ENCODE measurements around the gene PPY. TPM values are rescaled to one million over a fixed set of nuclear protein-coding genes. Genes with fewer than 3 reads are reported as not detected.

The PPY gene
- total RNA-seq, 1 experiment from 2014 or later = not detected

DNA sequence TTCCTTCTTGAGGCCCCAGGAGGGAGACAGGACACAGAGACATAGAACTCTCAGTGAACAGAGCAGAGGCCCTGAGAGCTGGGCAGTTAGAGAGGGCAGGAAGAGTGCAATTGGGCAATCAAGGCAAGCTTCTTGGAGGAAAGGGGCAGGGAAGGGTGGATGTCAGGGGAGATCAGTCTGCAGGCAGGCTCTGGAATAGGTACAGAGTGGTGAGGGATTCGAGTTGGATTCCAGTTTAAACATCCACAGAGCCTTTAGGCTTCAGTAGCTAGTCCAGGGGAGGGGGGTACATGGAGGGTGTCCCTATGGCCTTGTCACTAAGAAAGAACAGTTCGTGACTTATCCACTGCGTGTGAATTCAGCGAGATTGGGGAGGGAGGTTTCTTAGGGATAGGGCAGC, 9.5 kb upstream of the PPY start:
- Histone ChIP-seq H3K4me3 (ENCODE audit: low read depth in 2 of 2, low read length in 2 of 2) (no peak overlapping the region), H3K36me3 (ENCODE audit: control insufficient read depth, insufficient read depth, low read length) (no peaks in the 10 kb centered on the region), H3K27ac (ENCODE audit: low read length) (no peak overlapping the region), H3K9me3 (ENCODE audit: control insufficient read depth, insufficient read depth, low read depth, low read length) (no peaks in the 10 kb centered on the region), H3K4me1 (ENCODE audit: control insufficient read depth, insufficient read depth, low read length) (no peaks in the 10 kb centered on the region), H3K27me3 (ENCODE audit: control insufficient read depth, insufficient read depth, low read length) (no peaks in the 10 kb centered on the region)
- ATAC-seq = no peak
- TF ChIP-seq, protein P1, sequence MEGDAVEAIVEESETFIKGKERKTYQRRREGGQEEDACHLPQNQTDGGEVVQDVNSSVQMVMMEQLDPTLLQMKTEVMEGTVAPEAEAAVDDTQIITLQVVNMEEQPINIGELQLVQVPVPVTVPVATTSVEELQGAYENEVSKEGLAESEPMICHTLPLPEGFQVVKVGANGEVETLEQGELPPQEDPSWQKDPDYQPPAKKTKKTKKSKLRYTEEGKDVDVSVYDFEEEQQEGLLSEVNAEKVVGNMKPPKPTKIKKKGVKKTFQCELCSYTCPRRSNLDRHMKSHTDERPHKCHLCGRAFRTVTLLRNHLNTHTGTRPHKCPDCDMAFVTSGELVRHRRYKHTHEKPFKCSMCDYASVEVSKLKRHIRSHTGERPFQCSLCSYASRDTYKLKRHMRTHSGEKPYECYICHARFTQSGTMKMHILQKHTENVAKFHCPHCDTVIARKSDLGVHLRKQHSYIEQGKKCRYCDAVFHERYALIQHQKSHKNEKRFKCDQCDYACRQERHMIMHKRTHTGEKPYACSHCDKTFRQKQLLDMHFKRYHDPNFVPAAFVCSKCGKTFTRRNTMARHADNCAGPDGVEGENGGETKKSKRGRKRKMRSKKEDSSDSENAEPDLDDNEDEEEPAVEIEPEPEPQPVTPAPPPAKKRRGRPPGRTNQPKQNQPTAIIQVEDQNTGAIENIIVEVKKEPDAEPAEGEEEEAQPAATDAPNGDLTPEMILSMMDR (IDR thresholded peaks at IDR 0.05) = no peak
- TF ChIP-seq SIN3A (IDR thresholded peaks at IDR 0.05; ENCODE audit: borderline replicate concordance, insufficient read depth, low read depth, low read length) (no peak), POLR2AphosphoS5 (IDR thresholded peaks at IDR 0.05; ENCODE audit: low read depth, low read length) (no peak), TCF7L2 (IDR thresholded peaks at IDR 0.05; ENCODE audit: low read depth, low read length) (no peak)
- TF ChIP-seq, protein P2, sequence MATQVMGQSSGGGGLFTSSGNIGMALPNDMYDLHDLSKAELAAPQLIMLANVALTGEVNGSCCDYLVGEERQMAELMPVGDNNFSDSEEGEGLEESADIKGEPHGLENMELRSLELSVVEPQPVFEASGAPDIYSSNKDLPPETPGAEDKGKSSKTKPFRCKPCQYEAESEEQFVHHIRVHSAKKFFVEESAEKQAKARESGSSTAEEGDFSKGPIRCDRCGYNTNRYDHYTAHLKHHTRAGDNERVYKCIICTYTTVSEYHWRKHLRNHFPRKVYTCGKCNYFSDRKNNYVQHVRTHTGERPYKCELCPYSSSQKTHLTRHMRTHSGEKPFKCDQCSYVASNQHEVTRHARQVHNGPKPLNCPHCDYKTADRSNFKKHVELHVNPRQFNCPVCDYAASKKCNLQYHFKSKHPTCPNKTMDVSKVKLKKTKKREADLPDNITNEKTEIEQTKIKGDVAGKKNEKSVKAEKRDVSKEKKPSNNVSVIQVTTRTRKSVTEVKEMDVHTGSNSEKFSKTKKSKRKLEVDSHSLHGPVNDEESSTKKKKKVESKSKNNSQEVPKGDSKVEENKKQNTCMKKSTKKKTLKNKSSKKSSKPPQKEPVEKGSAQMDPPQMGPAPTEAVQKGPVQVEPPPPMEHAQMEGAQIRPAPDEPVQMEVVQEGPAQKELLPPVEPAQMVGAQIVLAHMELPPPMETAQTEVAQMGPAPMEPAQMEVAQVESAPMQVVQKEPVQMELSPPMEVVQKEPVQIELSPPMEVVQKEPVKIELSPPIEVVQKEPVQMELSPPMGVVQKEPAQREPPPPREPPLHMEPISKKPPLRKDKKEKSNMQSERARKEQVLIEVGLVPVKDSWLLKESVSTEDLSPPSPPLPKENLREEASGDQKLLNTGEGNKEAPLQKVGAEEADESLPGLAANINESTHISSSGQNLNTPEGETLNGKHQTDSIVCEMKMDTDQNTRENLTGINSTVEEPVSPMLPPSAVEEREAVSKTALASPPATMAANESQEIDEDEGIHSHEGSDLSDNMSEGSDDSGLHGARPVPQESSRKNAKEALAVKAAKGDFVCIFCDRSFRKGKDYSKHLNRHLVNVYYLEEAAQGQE (IDR thresholded peaks at IDR 0.05; ENCODE audit: insufficient read depth in 1 of 2, low read depth in 2 of 2, low read length in 1 of 2) = no peak
- in situ Hi-C loops (cut with HindIII; ENCODE audit: low pct_unique_long_range_greater_than_20kb, low sequenced_read_pairs) (no loop called here), intact Hi-C loops (cut with micrococcal nuclease; ENCODE audit: unreplicated experiment) (no loop called here)
- BruUV-seq (replicated peaks) = no TSS peak
- no peak for DNase-seq (ENCODE audit: low read depth, low spot score)
- POLR2A ChIA-PET = no interaction called here
- CTCF ChIA-PET = no interaction called here

DNA sequence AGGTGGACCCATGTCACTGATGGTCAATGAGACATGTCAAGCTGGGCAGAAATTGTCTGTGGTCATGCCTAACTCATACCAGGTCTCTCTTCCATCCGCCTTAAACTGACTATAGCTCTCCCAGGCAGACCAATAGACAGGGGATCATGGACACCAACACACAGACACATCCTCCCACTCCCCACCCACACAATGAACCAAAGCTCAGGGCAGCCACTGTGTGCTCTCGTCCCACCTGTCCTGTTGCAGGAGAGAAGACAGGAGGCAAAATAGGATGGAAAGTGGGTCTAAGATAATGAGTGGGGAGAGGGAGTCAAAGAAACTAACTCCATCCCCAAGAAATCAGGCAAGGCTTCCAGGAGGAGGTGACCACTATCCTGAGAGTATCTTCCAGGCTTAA, 8.3 kb upstream of the PPY start:
- ChIA-PET POLR2A (interaction anchor here (0.6 kb wide), 1 partner anchor 29 kb away, joined by 3 read pairs; no protein-coding TSS in a partner anchor), CTCF (no interaction called here)
- no peak for ATAC-seq
- no TSS peak for BruUV-seq (replicated peaks)
- H3K27me3 ChIP-seq (ENCODE audit: control insufficient read depth, insufficient read depth, low read length) = no peaks in the 10 kb centered on the region
- no peaks in the 10 kb centered on the region for H3K36me3 ChIP-seq (ENCODE audit: control insufficient read depth, insufficient read depth, low read length)
- no peaks in the 10 kb centered on the region for H3K9me3 ChIP-seq (ENCODE audit: control insufficient read depth, insufficient read depth, low read depth, low read length)
- in situ Hi-C loops (cut with HindIII; ENCODE audit: low pct_unique_long_range_greater_than_20kb, low sequenced_read_pairs) (no loop called here), intact Hi-C loops (cut with micrococcal nuclease; ENCODE audit: unreplicated experiment) (no loop called here)
- H3K4me3 ChIP-seq (ENCODE audit: low read depth in 2 of 2, low read length in 2 of 2) = no peak overlapping the region
- DNase-seq (ENCODE audit: low read depth, low spot score) = no peak
- no peak overlapping the region for H3K27ac ChIP-seq (ENCODE audit: low read length)
- TF ChIP-seq POLR2AphosphoS5 (IDR thresholded peaks at IDR 0.05; ENCODE audit: low read depth, low read length) = no peak
- TF ChIP-seq, protein P2 (IDR thresholded peaks at IDR 0.05; ENCODE audit: insufficient read depth in 1 of 2, low read depth in 2 of 2, low read length in 1 of 2) = no peak
- no peak for TF ChIP-seq TCF7L2 (IDR thresholded peaks at IDR 0.05; ENCODE audit: low read depth, low read length)
- no peak for TF ChIP-seq SIN3A (IDR thresholded peaks at IDR 0.05; ENCODE audit: borderline replicate concordance, insufficient read depth, low read depth, low read length)
- TF ChIP-seq, protein P1 (IDR thresholded peaks at IDR 0.05) = no peak
- no peaks in the 10 kb centered on the region for H3K4me1 ChIP-seq (ENCODE audit: control insufficient read depth, insufficient read depth, low read length)
